Ovary (tissue), 3 donors: ENCODE results near the gene PPFIA2.

ENCODE experiments used
- CTCF ChIP-seq, 3 donors: fragments of 450-650 bp in 2 of 3; fragments of 200-600 bp in 1 of 3; IDR thresholded peaks; one replicate each; pipeline versions ENCODE4 v1.5.1 to v1.8.0; 2016 to 2022; ENCODE audit warnings: antibody characterized with exemption in 3 of 3, mild to moderate bottlenecking in 1 of 3
- EP300 ChIP-seq: sonication (generic); formaldehyde crosslinking; IDR thresholded peaks from one replicate; pipeline ENCODE4 v1.6.1; 2017; ENCODE audit warnings: antibody characterized with exemption
- POLR2A ChIP-seq: fragments of 450-650 bp; IDR thresholded peaks from one replicate; pipeline ENCODE4 v1.6.1; 2017; ENCODE audit warnings: antibody characterized with exemption, mild to moderate bottlenecking, moderate library complexity
- donor health status: DM: no; HTN: no; CAD: no.

DNA sequence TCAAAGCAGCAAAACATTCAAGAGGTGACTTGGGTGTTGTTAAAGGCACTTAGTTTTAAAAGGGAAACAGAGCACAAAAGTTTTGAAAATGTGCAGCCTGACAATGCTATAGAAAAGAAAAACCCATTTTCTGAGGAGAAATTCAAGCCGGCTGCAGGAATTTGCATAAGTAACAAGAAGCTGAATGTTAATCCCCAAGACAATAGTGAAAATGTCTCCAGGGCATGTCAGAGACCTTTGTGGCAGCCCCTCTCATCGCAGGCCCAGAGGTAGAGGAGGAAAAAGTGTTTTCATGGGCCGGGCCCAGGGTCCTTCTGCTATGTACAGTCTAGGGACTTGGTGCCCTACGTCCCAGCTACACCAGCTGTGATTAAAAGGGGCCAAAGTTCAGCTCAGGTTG, 167.9 kb downstream of the PPFIA2 start:
- no peak for TF ChIP-seq CTCF (IDR thresholded peaks at IDR 0.05)
- no peak for TF ChIP-seq POLR2A
- TF ChIP-seq EP300 = no peak
